Suprapubic skin (tissue), 4 donors: ENCODE results near the gene HEBP2. TPM values are rescaled to one million over a fixed set of nuclear protein-coding genes. Genes with fewer than 3 reads are reported as not detected.

Experiments used
- DNase-seq, 2 donors: peaks; one replicate each; pipeline ENCODE4 v3.0.0-alpha.2; 2019; ENCODE audit warnings: low spot score in 2 of 2
- H3K27ac ChIP-seq: fragments of 200-600 bp; sonication (generic); one replicate; pipeline ENCODE4 v1.5.1; 2019
- H3K27me3 ChIP-seq: fragments of 200-600 bp; sonication (generic); one replicate; pipeline ENCODE4 v1.5.1; 2019
- H3K36me3 ChIP-seq: fragments of 200-600 bp; sonication (generic); one replicate; pipeline ENCODE4 v1.5.1; 2019
- H3K4me1 ChIP-seq: fragments of 200-600 bp; sonication (generic); one replicate; pipeline ENCODE4 v1.5.1; 2019
- H3K4me3 ChIP-seq: fragments of 200-600 bp; sonication (generic); one replicate; pipeline ENCODE4 v1.5.1; 2019; ENCODE audit warnings: mild to moderate bottlenecking
- H3K9me3 ChIP-seq: fragments of 200-600 bp; sonication (generic); one replicate; pipeline ENCODE4 v1.5.1; 2019
- CTCF ChIP-seq, 2 donors: fragments of 200-600 bp in 1 of 2; fragments of 450-650 bp in 1 of 2; sonication (generic) in 1 of 2; IDR thresholded peaks; one replicate each; pipeline ENCODE4 v1.5.1; 2016 to 2019; ENCODE audit warnings: antibody characterized with exemption in 2 of 2, mild to moderate bottlenecking in 1 of 2, moderate library complexity in 1 of 2
- EP300 ChIP-seq: sonication (generic); formaldehyde crosslinking; IDR thresholded peaks from one replicate; pipeline ENCODE4 v1.6.1; 2017; ENCODE audit warnings: antibody characterized with exemption
- POLR2A ChIP-seq, 2 donors: fragments of 450-650 bp; IDR thresholded peaks; one replicate each; pipeline ENCODE4 v1.6.1; 2017; ENCODE audit warnings: antibody characterized with exemption in 2 of 2, mild to moderate bottlenecking in 2 of 2, moderate library complexity in 2 of 2
- POLR2AphosphoS5 ChIP-seq, 3 donors: sonication (generic); formaldehyde crosslinking; IDR thresholded peaks; one replicate each; pipeline ENCODE4 v1.6.1; 2017; ENCODE audit warnings: antibody characterized with exemption in 3 of 3
- WGBS: methylation state at CpG from one replicate; pipeline ENCODE4 v1.1.5; 2018; 5-methylcytosine and 5-hydroxymethylcytosine counted together
- total RNA-seq, 4 donors: library from RNA; depleted of rRNA; stranded (reverse); fragments of >200 nt; gene quantifications; one replicate each; pipeline ENCODE4 v1.1.0, GENCODE V29; 2016

Gene HEBP2
- total RNA-seq, 4 donors from 2014 or later: 37.7 to 82.9 (median 56.3) TPM

DNA sequence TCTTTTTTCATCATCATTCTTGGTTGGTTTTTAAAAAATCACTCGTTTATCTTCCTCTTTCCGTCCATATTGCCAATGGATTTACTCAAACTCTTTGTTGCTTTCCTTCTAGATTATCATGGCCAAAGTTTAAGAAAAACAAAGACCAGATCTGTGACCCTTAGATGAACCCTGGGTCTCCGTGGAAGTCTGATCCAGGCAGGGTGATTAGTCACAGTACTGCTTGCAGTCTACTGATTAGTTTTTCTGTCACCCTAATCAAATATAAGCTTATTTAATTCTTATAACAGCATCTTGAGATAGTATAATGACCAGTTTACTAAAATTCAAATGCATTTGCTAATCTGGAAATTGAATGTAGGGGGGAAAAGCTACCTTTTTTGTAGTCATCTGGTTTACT lies 32.3 kb upstream of the HEBP2 start:
- 61% methylated on average over 3 of the region's 3 CpGs for WGBS
- Histone ChIP-seq H3K27me3 (no peaks in the 10 kb centered on the region), H3K27ac (no peak overlapping the region), H3K4me3 (no peak overlapping the region), H3K36me3 (no peaks in the 10 kb centered on the region), H3K9me3 (no peaks in the 10 kb centered on the region), H3K4me1 (no peaks in the 10 kb centered on the region)
- no peak for TF ChIP-seq POLR2AphosphoS5 (IDR thresholded peaks at IDR 0.05)
- no peak for TF ChIP-seq POLR2A (IDR thresholded peaks at IDR 0.05)
- no peak for TF ChIP-seq EP300
- TF ChIP-seq CTCF (IDR thresholded peaks at IDR 0.05): no peak
- DNase-seq: no peak

GRCh38 chr6:138372711-138373463 lies 31.1 kb upstream of the HEBP2 start:
- no peak for DNase-seq
- Histone ChIP-seq H3K9me3 (no peaks in the 10 kb centered on the region), H3K4me1 (no peaks in the 10 kb centered on the region), H3K27ac (no peak overlapping the region), H3K36me3 (no peaks in the 10 kb centered on the region), H3K4me3 (no peak overlapping the region), H3K27me3 (no peaks in the 10 kb centered on the region)
- no peak for TF ChIP-seq CTCF (IDR thresholded peaks at IDR 0.05)
- no peak for TF ChIP-seq POLR2A (IDR thresholded peaks at IDR 0.05)
- TF ChIP-seq POLR2AphosphoS5 (IDR thresholded peaks at IDR 0.05): no peak
- TF ChIP-seq EP300: no peak

GRCh38 chr6:138374230-138374629 lies 29.8 kb upstream of the HEBP2 start:
- Histone ChIP-seq H3K4me3 (no peak overlapping the region), H3K9me3 (no peaks in the 10 kb centered on the region), H3K27me3 (no peaks in the 10 kb centered on the region), H3K36me3 (no peaks in the 10 kb centered on the region), H3K27ac (no peak overlapping the region), H3K4me1 (no peaks in the 10 kb centered on the region)
- TF ChIP-seq EP300 (no peak), CTCF (IDR thresholded peaks at IDR 0.05) (no peak), POLR2AphosphoS5 (IDR thresholded peaks at IDR 0.05) (no peak), POLR2A (IDR thresholded peaks at IDR 0.05) (no peak)
- DNase-seq: no peak

- Histone ChIP-seq H3K27me3 (no peaks in the 10 kb centered on the region), H3K36me3 (no peaks in the 10 kb centered on the region), H3K4me1 (no peaks in the 10 kb centered on the region), H3K27ac (no peak overlapping the region), H3K9me3 (no peaks in the 10 kb centered on the region), H3K4me3 (no peak overlapping the region)
- WGBS: 100% methylated on average over 2 of the region's 2 CpGs
- DNase-seq: no peak
- TF ChIP-seq CTCF (IDR thresholded peaks at IDR 0.05): no peak
- TF ChIP-seq POLR2AphosphoS5 (IDR thresholded peaks at IDR 0.05): no peak
- no peak for TF ChIP-seq POLR2A (IDR thresholded peaks at IDR 0.05)
- no peak for TF ChIP-seq EP300
These were observed 29.2 kb upstream of the HEBP2 start for GRCh38 chr6:138374815-138375214.

DNA sequence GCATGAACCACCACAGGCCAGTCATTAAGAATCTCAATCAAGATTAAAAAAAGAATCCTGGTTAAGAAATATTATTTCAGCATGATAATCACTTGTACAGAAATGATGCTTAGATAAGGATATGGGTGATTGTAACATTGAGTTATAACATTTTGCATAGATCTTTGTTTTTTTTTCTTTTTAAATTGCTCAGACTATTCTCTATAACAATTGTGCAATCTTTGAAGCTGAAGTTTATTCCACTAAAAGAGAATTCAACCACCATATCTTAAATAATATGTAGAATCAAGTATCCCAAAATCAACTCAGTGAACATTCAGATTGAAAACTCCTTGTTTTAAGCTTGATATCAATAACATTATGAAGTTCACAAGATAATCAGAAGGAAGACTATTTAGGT lies 27.0 kb upstream of the HEBP2 start:
- TF ChIP-seq CTCF (IDR thresholded peaks at IDR 0.05) (no peak), POLR2A (IDR thresholded peaks at IDR 0.05) (no peak), EP300 (no peak), POLR2AphosphoS5 (IDR thresholded peaks at IDR 0.05) (no peak)
- no peak for DNase-seq
- H3K9me3 ChIP-seq: no peaks in the 10 kb centered on the region
- H3K4me3 ChIP-seq: no peak overlapping the region
- no peaks in the 10 kb centered on the region for H3K4me1 ChIP-seq
- H3K27me3 ChIP-seq: no peaks in the 10 kb centered on the region
- H3K27ac ChIP-seq: no peak overlapping the region
- H3K36me3 ChIP-seq: no peaks in the 10 kb centered on the region
